Limb (tissue), 2 donors: Measurements from ENCODE around the gene RAPGEF2.
"Not testable (repeated sequence)": the region's sequence is repeated elsewhere in the genome, so short reads cannot be mapped to it uniquely, and the experiment has no call there.

ENCODE experiments used
- DNase-seq, 2 donors: peaks; one replicate each; pipeline ENCODE4 v3.0.0-alpha.2; 2016; ENCODE audit errors: extremely low spot score in 2 of 2

Gene RAPGEF2, protein sequence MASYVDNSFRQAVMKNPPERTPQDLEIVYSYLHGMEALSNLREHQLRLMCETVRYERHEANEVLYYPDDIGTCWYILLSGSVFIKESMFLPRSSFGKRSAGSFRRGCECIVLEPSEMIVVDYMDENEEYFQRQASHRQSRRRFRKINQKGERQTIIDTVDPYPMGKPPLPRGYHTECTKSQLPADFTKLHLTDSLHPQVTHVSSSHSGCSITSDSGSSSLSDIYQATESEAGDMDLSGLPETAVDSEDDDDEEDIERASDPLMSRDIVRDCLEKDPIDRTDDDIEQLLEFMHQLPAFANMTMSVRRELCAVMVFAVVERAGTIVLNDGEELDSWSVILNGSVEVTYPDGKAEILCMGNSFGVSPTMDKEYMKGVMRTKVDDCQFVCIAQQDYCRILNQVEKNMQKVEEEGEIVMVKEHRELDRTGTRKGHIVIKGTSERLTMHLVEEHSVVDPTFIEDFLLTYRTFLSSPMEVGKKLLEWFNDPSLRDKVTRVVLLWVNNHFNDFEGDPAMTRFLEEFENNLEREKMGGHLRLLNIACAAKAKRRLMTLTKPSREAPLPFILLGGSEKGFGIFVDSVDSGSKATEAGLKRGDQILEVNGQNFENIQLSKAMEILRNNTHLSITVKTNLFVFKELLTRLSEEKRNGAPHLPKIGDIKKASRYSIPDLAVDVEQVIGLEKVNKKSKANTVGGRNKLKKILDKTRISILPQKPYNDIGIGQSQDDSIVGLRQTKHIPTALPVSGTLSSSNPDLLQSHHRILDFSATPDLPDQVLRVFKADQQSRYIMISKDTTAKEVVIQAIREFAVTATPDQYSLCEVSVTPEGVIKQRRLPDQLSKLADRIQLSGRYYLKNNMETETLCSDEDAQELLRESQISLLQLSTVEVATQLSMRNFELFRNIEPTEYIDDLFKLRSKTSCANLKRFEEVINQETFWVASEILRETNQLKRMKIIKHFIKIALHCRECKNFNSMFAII (N-terminal part only)

DNA sequence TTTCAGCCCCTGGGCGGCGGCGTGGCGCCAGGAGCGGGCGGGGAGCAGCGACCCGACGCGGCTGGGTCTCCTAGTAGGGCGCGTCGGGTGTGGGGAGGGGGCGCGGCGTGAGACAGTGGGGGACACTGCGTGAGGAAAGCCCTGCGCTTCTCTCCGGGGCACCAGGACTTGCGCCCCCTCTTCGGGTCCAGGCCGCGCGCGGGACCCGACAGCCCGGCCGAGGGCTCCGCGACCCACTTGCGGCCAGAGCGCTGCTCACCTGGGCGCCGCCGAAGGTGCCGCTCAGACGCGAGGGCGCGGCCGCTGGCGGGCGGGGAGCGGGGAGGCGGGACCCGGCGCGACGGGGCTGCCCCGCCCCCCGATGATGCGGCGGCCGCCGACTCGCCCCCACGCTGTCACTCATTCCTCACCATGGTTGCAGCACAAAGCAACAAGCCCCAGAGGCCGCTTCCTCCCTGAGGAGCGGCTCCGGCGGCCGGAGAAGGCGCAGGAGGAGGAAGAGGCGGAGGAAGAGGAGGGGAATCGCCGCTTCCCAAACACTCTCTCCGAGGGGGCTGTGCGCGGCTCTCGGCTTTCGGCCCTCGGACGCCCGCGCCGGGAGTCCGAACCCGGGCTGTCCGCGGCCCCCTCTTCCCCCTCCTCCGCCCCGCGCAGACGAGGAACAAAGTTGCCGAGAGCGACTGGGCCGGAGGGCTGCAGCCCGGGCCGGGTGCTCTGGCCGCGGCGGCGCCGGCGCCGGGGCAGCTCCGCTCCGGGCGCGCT is at the start of gene RAPGEF2:
RAPGEF2 (plus strand) TSS at position 458 of the 762 bp plus-strand sequence. CDS start 1,084 bp downstream, outside the sequence.
- DNase-seq: peak; percentile 91 to 94

DNA sequence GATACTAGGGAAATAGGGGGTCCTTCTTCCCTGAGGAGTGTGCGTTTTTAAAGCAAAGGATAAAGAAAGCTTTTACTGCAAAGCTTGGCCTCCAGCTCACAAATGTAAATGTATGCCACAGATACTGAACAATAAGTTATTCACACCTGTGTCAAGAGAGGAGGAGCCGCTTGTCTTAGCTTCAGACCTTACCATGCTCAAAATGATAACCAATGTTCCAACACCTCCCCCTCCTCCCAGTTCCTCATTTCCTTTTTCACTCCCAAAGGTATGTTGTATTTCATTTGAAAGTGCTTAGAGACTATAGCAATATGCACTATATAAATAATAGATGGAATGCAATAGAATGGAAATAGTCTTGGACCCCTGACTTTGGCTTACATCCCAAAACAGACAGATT is 47.0 kb upstream of the RAPGEF2 start:
- no peak for DNase-seq

DNA sequence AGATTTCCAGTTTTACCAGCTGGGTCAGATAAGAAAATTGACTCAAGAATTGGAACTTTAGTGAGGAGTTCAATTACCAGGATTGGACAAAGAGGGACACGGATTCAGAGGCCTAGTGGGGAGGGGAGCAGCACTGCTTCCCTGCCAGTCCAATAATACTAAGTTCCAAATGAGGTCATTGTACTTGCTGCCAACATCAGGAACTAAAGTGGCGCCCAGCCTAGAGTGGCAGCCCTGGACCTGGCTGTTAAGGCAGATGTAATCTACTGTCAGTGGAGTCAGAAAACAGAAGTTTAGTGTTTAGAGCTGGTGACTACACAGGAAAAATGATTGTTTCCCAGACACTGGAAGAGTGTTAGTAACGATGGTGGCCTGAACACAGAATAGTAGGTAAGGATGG is 42.7 kb upstream of the RAPGEF2 start:
- DNase-seq: no peak

DNA sequence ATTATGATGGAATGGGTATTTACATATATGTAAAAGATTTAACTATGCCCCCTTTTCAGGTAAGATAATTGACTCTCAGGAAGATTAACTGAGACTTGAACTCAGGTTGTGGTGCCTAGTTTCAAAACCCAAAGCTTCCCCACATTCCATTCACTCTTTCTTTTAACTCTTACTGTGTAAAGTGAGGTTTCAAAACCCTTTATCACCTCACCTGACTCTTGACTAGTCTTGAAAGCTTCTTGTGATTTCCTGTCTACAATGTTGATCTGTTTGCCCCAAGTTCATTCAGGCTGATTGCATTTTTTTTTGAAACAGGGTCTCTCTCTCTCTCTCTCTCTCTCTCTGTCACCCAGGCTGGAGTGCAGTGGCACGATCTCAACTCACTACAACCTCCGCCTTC is 40.5 kb upstream of the RAPGEF2 start:
- DNase-seq: no peak

DNA sequence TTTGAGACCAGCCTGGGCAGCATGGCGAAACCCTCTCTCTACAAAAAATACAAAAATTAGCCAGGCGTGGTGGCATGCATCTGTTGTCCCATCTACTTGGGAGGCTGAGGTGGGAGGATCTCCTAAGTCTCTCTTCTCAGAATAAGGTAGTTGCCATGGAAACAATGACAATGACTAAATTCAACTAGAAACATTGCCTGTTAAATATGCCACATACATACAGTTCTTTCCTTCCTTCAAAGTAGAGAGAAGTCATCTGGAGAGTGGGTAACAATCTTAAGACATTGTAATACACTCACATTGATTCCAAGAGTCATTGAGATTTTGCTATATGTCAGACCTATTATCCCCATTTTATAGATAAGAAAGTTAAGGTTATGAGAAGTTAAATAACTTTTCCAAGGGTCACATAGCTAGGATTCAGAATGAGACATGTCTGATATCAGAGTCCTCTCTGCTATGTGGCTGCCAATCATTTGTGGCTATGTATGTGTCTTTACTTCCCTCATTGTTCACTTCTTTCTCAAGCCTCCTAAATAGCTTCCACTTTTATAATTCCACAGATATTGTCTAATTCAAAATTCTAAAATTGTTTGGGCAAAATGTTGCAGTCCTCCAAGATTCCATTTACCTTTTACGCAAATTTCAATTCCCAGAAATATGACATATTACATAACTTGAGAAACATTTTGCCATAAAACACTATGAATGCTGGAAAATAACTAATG is 37.2 kb upstream of the RAPGEF2 start:
- no peak for DNase-seq

DNA sequence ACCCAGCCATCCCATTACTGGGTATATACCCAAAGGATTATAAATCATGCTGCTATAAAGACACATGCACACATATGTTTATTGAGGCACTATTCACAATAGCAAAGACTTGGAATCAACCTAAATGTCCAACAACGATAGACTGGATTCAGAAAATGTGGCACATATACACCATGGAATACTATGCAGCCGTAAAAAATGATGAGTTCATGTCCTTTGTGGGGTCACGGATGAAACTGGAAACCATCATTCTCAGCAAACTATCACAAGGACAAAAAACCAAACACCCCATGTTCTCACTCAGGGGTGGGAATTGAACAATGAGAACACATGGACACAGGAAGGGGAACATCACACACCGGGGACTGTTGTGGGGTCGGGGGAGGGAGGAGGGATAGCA is 34.7 kb upstream of the RAPGEF2 start:
- DNase-seq: not testable (repeated sequence)

DNA sequence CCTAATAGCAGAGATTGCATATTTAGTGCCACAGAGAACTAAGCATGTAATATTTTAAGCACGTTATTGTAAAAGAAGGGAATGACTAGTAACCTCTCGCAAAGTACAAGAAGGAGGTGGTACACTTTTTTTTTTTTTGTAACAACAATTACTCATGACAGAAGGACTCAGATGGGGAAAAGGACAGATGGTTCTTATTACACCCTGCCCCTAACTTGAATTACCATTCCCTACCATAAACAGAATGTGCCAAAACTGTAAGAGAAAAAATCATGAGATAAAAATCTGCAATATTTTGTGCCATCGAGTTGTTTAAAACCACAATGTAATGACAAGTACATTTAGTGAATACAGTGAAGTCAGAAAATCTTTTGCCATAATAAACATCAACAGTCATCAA is 33.0 kb upstream of the RAPGEF2 start:
- no peak for DNase-seq

DNA sequence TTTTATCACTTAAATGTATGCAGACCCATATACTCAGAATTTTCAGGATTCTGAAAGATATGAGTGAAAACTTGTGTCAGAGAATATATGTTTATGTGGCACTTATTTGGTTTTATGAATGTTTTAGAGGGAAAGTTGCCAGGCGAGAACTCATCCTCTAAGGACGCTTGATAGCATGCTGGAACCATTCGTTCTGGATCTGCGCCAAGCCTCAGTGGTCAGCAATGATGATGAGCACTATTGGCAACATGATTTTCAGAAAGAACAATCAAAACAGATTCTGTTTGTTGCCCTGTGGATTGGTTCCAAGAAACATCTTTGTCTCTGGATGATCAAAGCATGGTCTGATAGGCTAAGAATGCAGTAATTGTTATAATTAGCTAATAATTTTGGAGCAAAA is 32.1 kb upstream of the RAPGEF2 start:
- DNase-seq: no peak

DNA sequence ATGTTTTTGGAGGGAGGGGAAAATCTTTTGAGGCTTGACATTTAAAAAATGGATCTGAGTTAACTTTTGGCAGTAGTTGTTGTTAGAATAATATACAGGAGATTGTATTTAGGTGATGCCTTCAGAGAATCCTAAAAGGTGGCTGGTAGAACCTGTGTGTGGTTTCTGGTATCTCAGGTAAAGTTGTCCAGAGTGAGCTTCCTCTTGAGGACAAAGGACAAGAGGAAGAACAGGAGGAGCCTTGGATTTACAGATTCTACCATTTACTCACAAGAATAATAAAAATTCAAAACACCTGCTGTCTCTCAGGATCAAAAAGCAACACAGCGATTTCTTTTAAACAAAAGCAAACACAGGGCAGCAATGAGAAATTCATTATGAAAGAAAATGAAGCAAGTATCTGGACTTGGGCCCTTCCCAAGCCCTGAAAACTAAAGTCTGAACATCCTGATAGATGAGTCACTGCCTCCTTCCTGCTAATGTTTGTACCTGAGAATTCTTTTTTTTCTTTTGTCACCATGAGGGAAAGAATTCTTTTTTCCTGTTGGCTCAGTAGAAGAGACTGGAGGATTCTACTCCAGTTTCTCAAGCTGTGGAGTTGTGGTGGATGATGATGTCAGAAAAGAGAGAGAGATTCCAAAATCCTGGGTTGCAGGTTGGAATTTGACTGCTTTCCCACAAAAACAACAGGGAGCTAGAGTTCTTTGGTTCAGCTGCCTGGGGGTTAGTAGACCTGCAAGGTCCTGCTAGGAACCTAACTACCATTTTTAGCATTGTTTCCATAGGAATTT is 31.5 kb upstream of the RAPGEF2 start:
- no peak for DNase-seq

DNA sequence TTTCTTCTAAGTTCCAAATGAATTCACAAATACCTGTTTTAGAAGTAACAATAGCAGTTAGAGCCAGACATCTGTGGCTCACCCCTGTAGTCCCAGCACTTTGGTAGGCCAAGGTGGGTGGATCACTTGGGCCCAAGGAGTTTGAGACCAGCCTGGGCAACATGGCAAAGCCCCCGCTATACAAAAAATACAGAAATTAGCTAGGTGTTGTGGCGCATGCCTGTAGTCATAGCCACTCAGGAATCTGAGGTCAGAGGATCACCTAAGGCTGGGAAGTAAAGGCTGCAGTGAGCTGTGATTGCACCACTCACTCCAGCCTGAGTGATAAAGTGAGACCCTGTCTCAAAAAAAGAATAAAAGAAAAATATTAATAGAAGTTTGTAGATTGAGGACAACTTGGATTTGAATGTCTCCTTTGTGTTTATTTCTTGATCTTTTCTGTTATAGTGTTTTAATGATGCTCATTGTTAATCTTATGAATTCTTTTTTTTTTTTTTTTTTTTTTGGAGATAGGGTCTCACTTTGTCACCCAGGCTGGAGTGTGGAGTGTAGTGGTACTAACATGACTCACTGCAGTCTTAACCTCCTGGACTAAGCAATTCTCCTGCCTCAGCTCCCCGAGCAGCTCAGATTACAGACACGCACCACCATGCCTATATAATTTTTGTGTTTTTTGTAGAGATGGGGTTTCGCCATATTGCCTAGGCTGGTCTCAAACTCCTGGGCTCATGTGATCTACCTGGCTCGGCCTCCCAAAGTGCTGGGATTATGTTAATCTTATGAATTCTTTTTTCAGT is 30.7 kb upstream of the RAPGEF2 start:
- no peak for DNase-seq

DNA sequence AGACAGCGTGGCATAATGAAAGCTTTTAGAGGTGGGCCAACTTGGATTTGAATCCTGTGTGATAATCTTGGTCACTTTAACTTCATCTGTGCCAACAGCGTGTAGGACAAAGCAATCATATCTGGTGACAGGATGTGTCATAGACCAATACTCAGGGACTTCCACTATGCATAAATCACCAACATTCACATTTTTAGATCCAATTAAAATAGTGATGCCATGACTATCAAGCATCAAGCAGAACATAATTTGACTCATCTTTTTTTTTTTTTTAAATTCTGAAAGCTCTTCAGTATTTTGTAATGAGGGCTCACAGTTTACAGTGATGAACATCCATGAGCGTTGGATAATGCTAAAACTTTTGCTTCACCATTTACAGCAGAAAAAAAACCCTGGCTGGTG is 27.3 kb upstream of the RAPGEF2 start:
- DNase-seq: no peak

DNA sequence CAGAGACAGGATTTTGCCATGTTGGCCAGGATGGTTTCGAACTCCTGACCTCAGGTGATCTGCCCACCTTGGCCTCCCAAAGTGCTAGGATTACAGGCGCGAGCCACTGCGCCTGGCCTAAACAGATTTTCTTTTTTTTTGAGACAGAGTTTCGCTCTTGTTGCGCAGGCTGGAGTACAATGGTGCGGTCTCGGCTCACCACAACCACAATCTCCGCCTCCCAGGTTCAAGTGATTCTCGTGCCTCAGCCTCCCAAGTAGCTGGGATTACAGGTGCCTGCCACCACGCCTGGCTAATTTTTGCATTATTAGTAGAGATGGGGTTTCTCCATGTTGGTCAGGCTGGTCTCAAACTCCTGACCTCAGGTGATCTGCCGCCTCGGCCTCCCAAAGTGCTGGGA is 25.9 kb upstream of the RAPGEF2 start:
- not testable (repeated sequence) for DNase-seq

DNA sequence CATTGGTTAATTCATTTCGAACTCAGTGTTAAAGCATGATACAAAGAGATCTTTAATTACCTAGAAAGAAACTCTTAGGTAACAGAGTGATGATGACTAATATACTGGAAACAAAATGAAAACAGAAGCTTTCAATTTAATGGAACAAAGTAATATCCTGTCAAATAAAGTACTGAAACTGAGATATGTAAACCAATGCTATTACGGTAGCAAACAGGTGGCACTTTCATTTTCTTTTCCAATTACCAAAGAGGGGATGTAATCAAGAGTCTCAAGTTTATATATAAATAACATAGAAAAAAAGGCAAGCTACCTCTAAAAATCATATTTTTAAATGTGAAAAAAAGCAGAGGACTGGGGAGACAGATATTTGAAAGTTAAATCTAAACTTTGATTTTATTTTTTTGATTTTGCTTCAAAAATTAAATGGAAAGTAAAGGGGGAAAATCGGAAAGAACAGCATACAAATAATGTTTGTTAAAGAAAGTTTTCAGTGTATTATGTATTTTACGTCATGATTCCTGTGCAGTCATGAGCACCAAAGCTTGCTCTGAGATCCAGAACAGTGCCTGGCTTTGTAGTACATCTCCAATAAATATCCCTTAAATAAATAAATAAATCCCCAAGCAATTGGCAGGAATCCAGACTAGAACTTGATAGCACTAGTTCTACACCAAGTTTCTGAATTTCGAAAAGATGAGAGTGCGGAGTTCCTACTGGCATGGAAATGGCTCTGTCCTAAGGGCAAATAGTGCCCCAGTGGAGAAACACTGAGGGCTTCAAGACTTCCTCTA is 25.0 kb upstream of the RAPGEF2 start:
- DNase-seq: peak in 1 of 2 donors; percentile 21

DNA sequence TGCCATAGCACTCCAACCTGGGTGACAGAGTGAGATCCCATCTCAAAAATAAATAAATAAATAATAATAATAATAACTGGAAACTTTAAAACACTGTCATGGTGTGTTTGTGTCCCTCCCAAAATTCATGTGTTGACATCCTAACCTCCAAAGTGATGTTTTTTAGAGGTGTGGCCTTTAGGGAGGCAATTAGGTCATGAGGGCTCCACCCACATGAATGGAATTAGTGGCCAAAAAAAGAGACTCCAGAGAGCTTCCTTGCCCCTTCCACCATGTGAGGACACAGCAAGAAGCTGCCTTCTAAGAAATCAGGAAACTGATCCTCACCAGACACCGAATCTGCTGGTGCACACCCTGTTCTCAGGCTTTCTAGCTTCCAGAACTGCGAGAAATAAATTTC is 23.8 kb upstream of the RAPGEF2 start:
- DNase-seq: no peak

DNA sequence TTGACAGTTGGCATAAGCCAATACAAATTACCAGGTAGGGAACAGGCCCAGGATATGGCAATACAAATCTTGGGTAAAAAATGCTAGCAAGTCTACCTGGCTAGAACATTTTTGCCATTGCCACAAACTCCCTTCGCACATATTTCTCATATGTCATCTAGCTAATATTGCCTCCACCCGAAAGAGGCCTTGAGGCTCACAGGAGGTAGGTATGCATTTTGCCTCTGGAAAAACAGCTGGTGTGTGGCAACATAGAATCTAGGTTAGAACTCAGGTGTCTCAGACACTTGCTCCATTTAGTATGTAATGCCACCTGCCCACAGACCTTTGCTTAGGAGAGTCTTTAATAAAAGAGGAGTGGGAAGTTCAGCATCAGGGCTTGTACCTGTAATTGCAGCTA is 16.3 kb upstream of the RAPGEF2 start:
- no peak for DNase-seq

DNA sequence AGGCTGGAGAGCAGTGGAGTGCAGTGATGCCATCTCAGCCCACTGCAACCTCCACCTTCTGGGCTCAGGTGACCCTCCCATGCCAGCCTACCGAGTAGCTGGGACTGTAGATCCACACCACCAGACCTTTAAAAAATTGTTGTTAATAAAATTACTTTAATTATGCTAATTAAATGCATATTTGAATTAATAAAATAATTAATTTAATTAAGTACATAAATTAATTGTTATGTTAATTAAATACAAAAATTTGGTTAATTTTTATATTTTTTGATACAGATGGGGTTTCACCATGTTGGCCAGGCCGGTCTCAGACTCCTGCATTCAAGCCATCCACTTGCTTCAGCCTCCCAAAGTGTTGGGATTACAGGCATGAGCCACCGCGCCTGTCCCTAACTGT is 12.6 kb upstream of the RAPGEF2 start:
- no peak for DNase-seq

DNA sequence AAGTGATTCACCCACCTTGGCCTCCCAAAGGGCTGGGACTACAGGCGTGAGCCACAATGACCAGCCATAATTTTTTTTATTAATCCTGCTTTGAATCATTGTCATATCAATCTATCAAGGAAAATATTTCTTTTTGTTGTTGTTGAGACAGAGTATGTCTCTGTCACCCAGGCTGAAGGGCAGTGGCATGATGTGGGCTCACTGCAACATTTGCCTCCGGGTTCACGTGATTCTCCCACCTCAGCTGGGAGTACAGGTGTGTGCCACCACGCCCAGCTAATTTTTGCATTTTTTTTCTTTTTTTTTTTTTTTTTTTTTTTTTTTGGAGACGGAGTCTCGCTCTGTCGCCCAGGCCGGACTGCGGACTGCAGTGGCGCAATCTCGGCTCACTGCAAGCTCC is 8.7 kb upstream of the RAPGEF2 start:
- DNase-seq: not testable (repeated sequence)

DNA sequence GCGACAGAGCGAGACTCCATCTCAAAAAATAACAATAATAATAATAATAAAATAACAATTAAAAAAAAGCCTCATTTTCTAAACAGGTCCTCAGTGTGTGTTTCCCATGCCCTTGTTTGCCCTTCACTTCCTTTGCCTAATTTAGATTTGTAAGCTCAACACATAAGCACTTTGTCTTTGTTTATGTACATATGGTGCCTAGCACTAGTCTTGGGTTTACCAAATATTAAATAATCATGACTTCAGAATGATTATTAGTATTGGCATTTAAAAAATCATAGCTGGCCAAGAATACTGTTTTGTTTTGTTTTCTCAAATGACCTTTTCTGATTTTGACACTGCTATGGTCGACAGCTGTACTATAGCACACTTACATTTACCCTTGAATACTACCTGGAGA is 6.4 kb upstream of the RAPGEF2 start:
- no peak for DNase-seq

DNA sequence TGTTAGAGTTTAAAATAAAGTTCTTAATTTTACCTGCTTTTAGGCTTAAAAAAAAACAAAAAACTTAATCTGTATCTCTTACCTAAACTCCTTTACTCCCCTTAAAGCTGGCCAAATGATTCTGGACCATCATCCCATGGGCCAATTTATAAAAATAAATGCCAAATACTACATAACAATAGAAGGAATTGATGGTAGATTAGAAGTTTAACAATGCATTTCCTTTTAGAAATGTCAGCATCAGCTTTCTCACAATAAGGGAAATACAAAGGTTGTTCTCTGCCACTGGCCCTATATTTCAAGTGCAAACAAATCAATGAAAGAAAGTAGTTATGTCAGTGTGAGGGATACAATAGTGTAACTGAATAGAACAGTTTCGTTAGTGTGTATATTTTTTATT is 5.7 kb upstream of the RAPGEF2 start:
- no peak for DNase-seq
